ENCODE results near the gene CCDC13. TPM values are rescaled to one million over a fixed set of nuclear protein-coding genes. Genes with fewer than 3 reads are reported as not detected.

Gene CCDC13
- total and polyA plus RNA-seq, 2 experiments from 2014 or later = 0.27 to 0.45 TPM

- Histone ChIP-seq H3K27ac (ENCODE audit: low read depth) (no peak overlapping the region), H4K20me1 (replicated peaks; ENCODE audit: insufficient read depth) (no peaks in the 10 kb centered on the region), H3K4me3 (no peak overlapping the region), H3K27me3 (ENCODE audit: insufficient read depth) (no peaks in the 10 kb centered on the region), H2AFZ (no peak overlapping the region), H3K36me3 (ENCODE audit: insufficient read depth) (no peaks in the 10 kb centered on the region), H3K79me2 (replicated peaks; ENCODE audit: insufficient read depth) (no peaks in the 10 kb centered on the region), H3K9me2 (ENCODE audit: insufficient read depth) (no peaks in the 10 kb centered on the region), H3K4me2 (no peak overlapping the region), H3F3A (replicated peaks; ENCODE audit: low read depth) (no peaks in the 10 kb centered on the region), H3K4me1 (ENCODE audit: insufficient read depth) (no peaks in the 10 kb centered on the region)
- no peak for ATAC-seq
- peaks cover 3% of the 10 kb centered on the region; the same call in 2 of the 3 replicates for H3K9me3 Mint-ChIP-seq
- no peaks in the 10 kb centered on the region for H3K36me3 Mint-ChIP-seq (ENCODE audit: low read depth)
- no peak overlapping the region for H3K27ac Mint-ChIP-seq
- DNase-seq (ENCODE audit: low spot score) = no peak
- H3K27me3 Mint-ChIP-seq (ENCODE audit: insufficient read depth, low read depth, poor library complexity) = no peaks in the 10 kb centered on the region
- TF ChIP-seq CTCF (conservative IDR thresholded peaks at IDR 0.05; ENCODE audit: low read depth in 2 of 2) (no peak), ZNF462 (CRISPR knock-in tag; IDR thresholded peaks at IDR 0.05) (no peak), ETS1 (IDR thresholded peaks at IDR 0.05) (no peak), NANOG (IDR thresholded peaks at IDR 0.05; ENCODE audit: borderline replicate concordance) (no peak), JUNB (IDR thresholded peaks at IDR 0.05; ENCODE audit: unreplicated experiment) (no peak), ZNF331 (CRISPR knock-in tag; IDR thresholded peaks at IDR 0.05; ENCODE audit: low read depth) (no peak), ZNF114 (CRISPR knock-in tag; IDR thresholded peaks at IDR 0.05) (no peak), EZH2phosphoT487 (IDR thresholded peaks at IDR 0.05; ENCODE audit: unreplicated experiment) (no peak), REST (IDR thresholded peaks at IDR 0.05; ENCODE audit: unreplicated experiment) (no peak), STAT1 (IDR thresholded peaks at IDR 0.05; ENCODE audit: unreplicated experiment) (no peak), POLR2AphosphoS5 (IDR thresholded peaks at IDR 0.05; ENCODE audit: low read depth) (no peak), EZH2 (IDR thresholded peaks at IDR 0.05; ENCODE audit: low read depth, unreplicated experiment) (no peak), CREB1 (CRISPR knock-in tag; IDR thresholded peaks at IDR 0.05; ENCODE audit: low read depth) (no peak)
- no peak overlapping the region for H3K4me3 Mint-ChIP-seq
- H3K4me1 Mint-ChIP-seq = peaks cover 8% of the 10 kb centered on the region
These were observed 49.8 kb downstream of the CCDC13 start for GRCh38 chr3:42723219-42723618.
